OCI-M2 (cell line): Measurements from ENCODE around the gene ATG4B.

Source experiments
- DNase-seq: peaks from one replicate; lab custom pipeline; 2025; ENCODE audit not compliant: unreplicated experiment; lab: John Stamatoyannopoulos, UW

The ATG4B gene

DNA sequence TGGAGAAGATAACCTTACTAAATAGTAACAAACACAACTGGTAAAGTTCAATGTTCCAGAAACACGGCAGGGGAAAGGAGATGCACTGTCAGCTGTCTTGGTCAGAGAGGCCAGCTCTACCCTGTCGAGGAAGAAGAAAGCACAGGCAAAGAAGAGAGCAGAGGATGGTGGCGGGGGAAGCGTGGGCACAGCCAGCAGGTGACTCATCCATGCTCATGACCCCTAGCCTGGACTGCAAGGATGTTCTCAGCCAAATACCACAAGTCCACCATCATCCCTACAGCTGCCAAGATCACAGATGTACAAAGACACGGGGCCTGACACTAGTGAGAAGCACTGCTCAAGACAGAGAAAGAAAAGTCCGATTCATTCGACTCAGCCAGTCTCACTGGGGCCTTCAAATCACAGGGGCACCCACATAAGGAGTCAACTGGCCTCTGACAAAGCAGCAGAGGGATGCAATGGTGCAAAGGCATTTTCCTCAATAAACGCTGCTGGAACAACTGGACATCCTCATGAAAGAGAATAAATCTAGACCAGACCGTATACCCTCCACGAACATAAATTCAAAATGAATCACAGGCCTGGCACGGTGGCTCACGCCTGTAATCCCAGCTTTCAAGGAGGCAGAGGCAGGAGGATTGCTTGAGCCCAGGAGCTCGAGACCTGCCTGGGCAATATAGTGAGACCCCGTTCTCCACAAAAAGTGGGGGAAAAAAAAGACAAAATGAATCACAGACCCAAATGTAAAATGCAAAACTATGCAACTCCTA lies 43.5 kb downstream of the ATG4B start:
- no peak for DNase-seq

DNA sequence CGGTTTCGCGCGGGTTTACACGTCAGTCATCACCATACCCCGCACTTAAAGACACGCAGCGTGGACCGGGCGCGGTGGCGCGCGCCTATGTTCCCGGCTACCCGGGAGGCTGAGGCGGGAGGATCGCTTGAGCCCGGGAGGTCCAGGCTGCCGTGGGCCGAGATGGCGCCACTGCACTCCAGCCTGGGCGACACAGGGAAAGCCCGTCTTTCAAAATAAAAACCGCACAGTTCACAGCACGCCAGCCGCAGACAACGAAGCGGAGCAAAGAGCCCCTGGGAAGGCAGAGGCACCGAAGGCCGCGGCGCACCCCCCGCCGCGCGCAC lies 48.8 kb downstream of the ATG4B start:
- no peak for DNase-seq

DNA sequence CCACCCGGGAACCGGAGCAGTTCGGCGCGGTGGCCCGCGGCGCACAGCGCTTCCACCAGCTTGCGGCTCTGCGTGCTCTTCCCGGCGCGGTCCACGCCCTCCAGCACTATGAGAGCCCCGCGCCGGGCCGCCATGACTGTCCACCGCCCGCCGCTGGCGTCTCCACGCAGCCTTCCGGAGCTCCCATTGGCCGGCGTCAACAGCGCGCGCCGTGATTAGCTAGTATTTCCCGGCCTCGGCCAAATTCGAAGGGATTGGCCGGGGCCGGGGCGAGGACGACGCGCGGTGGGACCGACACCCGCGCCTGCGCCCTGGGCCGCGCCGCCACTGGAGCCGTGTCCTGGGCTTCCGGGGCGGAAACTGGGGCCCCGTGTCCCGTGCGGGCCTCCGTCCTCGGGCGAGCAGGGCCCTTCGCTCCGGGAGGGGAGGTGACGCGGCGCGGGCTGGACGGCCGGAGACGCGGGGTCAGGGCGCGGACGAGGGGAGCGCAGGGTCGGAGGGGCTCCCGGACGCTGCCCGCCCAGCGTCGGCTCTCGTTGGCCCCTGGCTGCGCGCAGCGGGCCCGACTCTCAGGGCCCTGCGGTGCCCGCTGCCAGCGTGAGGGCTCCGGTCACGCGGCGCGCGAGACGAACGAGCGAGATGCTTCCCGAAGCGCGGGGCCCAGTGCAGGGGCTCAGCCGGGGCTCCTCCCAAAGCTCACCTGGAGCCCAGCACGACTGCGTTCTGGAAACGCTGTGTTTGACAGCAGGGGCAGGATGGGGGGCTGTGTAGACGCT lies 49.3 kb downstream of the ATG4B start, which contains the start of gene DTYMK:
Gene DTYMK, minus strand, starts transcription at position 166 of the 776 bp plus-strand sequence. Its CDS starts 32 bp downstream, at position 134.
- DNase-seq = peak; percentile 62

GRCh38 chr2:241689306-241689705 lies 51.8 kb downstream of the ATG4B start:
- no peak for DNase-seq

DNA sequence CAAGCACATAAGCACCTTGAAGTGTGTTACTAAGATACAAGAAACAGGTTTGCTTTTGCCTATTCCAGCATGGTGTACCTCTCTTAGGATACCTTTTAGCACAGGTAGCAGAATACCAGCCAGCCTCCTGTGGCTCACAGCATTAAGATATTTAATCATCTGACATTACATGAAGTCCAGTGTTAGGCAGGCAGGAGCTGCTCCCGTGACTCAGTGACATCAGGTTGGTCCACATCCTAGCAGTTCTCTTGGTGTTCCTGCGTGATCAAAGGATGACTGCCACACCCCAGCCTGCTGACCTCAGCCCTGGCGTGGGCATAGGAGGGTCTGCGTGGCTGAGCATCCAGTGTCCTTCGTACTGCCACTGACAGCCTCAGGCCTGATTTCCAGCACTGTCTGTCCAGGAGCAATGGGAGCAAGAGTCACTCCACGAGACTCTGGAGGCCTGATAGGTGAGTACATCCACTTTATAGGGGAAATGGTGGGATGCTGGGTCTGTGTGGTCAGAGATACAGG lies 52.8 kb downstream of the ATG4B start:
- DNase-seq = no peak

DNA sequence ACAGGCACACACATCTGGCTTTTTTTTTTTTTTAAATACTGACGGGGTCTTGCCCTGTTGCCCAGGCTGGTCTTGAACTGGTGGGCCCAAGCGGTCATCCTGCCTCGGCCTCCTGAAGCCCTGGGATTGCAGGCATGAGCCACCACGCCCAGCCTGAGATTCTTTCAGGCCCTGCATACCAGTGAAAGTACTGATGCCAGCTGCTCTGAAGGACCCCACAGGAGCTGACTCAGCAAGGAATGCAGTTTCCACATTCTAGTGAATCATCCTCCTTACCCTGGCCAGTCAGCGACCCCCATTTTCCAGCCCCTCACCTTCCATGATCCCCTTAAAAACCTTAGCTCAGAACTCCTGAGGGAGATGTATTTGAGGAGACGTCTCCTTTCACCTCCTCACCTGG lies 55.0 kb downstream of the ATG4B start:
- DNase-seq = no peak

DNA sequence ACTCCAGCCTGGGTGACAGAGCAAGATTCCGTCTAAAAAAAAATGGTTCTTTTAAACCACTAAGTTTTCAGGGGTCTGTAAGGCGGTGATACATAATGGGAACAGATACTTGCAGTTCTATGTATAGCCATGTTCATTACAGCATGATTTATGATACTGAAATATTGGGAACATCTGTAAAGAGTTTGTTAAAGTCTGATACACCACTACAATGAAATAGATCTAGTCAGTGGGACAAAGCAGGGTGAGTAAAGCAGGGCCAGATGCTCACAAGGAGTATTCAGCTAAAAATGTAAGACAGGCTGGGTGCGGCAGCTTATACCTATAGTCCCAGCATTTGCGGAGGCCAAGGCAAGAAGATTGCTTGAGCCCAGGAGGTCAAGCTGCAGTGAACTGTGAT lies 58.2 kb downstream of the ATG4B start:
- no peak for DNase-seq

- DNase-seq = no peak
Observed at GRCh38 chr2:241701149-241701398, 63.6 kb downstream of the ATG4B start.

DNA sequence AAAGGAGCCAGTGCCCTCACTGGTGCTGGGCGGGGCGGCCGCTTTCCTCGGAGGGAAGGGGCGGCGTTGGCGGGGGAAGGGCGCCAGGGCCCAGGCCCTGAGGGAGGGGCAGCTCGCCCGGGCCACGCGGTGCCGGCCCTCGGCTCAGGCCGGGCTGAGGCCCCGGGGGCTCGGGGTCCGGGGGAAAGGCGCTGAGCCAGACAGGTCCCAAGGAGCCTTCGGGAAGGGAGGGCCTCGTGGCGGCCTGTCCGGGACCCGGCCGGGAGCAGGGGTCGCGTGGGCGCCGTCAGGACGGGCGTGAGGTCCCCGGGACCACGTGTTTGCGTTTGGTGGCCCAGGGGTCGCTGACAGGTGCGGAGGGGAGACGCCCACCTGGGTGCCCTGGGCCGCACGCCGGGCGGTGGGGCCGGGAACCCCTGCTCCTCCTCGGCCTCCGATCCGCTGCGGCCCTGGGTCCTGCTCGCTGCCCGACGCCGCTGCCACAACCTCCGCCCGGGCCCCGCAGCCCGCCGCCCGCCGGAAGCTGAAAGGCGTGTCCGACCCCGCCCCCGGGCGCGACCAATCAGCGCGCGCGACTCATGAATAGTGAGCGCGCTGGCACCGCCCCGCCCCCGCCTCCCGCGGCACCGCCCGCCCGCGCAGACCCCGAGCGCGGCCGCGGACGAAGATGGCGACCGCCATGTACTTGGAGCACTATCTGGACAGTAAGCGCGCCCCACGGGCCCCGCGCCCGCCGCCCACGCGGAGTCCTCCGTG lies 64.1 kb downstream of the ATG4B start, which contains the start of gene ING5:
Gene ING5, plus strand, starts transcription at position 641 of the 756 bp plus-strand sequence. Its CDS starts 27 bp downstream, at position 668.
- DNase-seq = peak; percentile 29

GRCh38 chr2:241702155-241703031 lies 64.9 kb downstream of the ATG4B start:
- peak; percentile 23 for DNase-seq

- no peak for DNase-seq
Observed at GRCh38 chr2:241703032-241703604, 65.6 kb downstream of the ATG4B start.

GRCh38 chr2:241706537-241706936 lies 69.0 kb downstream of the ATG4B start:
- DNase-seq = no peak

GRCh38 chr2:241708879-241709278 lies 71.4 kb downstream of the ATG4B start:
- DNase-seq = no peak

DNA sequence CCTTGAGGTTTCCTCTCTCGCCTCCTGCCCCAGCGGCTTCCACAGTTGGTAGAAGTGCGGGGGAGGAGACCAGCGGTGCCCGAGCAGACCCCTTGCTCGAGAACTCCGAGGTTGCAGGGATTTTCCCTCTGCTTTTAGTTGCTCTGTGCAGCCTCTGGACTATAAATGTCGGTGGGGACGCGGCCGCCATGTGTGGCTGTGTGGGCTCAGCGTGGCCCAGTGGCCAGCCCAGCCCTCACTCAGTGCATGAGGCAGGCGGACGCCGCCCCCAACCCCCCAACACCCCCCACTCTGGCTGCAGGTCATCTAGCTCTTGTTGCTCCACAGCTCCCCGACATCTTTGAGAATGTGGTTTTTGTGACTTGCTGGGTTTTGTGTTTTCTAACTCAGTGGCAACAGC lies 81.6 kb downstream of the ATG4B start:
- DNase-seq = no peak

DNA sequence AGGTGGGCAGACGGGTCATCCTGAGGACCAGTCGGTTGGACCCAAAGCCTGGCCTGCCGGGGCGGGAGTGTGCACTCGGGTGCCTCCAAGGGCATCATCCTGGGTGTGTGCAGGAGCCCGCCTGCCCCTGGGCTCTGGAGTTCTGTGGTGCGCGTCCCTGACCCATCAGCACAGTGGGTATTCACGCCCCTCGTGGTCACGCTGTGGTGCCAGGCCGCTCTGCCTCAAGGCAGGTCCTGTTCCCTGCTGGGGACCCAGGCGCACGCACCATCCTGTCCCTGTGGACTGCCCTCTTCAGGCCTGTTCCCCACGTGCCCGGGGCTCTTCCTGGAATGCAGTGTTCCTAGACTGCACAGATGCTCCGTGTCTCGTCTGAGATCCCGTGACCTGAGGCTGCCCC lies 82.6 kb downstream of the ATG4B start:
- no peak for DNase-seq

- DNase-seq = no peak
Observed at GRCh38 chr2:241720560-241720959, 83.1 kb downstream of the ATG4B start.

DNA sequence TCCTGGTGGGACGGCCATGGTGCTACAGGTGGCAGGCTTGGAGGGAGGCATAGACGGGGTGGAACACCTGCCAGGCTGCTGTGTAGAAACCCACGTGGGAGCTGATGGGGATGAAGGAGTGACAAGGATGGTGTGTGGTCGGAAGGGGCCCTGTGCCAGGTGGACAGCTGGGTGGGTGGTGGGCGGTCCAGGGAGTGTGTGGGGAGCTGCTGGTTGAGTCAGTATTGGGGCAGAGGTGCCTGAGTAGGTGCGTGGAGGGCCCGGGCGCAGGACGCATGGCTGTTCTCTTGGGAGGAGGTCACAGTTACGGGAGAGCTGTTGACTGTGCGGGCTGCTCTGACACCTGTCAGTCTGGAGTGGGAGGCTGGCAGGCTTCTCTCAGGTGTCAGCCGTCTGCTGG lies 84.4 kb downstream of the ATG4B start:
- no peak for DNase-seq

DNA sequence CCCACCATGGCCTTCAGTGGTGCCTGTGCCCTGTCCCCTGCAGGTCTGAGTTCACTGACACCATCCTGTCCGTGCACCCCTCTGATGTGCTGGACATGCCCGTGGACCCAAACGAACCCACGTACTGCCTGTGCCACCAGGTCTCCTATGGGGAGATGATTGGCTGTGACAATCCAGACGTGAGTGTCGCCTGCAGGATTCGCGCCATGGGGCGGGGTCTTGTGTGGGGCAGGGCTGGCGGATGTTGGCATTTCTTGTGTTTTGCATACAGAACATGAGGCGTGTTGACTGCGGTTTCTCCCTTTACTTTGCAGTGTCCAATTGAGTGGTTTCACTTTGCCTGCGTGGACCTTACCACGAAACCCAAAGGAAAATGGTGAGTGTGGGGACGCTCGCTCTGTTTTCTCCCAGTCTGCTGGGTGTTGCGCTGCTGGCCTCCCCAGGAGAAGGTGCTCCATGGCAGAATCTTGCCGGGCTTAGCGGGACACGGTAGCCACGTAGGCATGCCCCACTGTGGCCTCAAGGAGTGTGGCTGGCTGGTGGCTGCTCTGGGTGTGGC lies 85.5 kb downstream of the ATG4B start:
- no peak for DNase-seq
